Peyer's patch (tissue), 4 donors: ENCODE data around the gene MPP2. TPM values are rescaled to one million over a fixed set of nuclear protein-coding genes. Genes with fewer than 3 reads are reported as not detected.
A peak's percentile ranks its signal among the peaks of the same experiment; 100 is the strongest.

ENCODE experiments used
- DNase-seq, 3 donors: peaks; one replicate each; pipeline ENCODE4 v3.0.0-alpha.2; 2017 to 2019
- H3K27ac ChIP-seq, 4 donors: fragments of 200-600 bp; sonication (generic); one replicate each; pipeline ENCODE4 v1.5.1; 2016 to 2019
- H3K27me3 ChIP-seq, 2 donors: fragments of 200-600 bp; sonication (generic); one replicate each; pipeline ENCODE4 v1.5.1; 2019
- H3K36me3 ChIP-seq, 3 donors: fragments of 200-600 bp; sonication (generic); one replicate each; pipeline ENCODE4 v1.5.1; 2016 to 2019
- H3K4me1 ChIP-seq, 4 donors: fragments of 200-600 bp; sonication (generic); one replicate each; pipeline ENCODE4 v1.5.1; 2016 to 2019
- H3K4me3 ChIP-seq, 4 donors: fragments of 200-600 bp; sonication (generic); 1 replicate in 3 of 4; 2 replicates in 1 of 4; pipeline ENCODE4 v1.5.1; 2016 to 2019; ENCODE audit warnings: mild to moderate bottlenecking in 1 of 4
- H3K9me3 ChIP-seq, 4 donors: fragments of 200-600 bp; sonication (generic); one replicate each; pipeline ENCODE4 v1.5.1; 2016 to 2019; ENCODE audit warnings: mild to moderate bottlenecking in 1 of 4
- CTCF ChIP-seq, 6 experiments: fragments of 450-650 bp in 4 of 6; fragments of 200-600 bp in 2 of 6; sonication (generic) in 1 of 6; IDR thresholded peaks; one replicate each; pipeline ENCODE4 v1.5.1; 2017 to 2019; ENCODE audit warnings: antibody characterized with exemption in 6 of 6, mild to moderate bottlenecking in 3 of 6, moderate library complexity in 1 of 6
- POLR2A ChIP-seq, 2 donors: fragments of 450-650 bp; IDR thresholded peaks; one replicate each; pipeline ENCODE4 v1.5.1; 2017; ENCODE audit warnings: antibody characterized with exemption in 2 of 2, mild to moderate bottlenecking in 2 of 2, moderate library complexity in 2 of 2
- total RNA-seq, 4 donors: library from RNA; depleted of rRNA; stranded (reverse); fragments of >200 nt; gene quantifications; one replicate each; pipeline ENCODE4 v1.1.0, GENCODE V29; 2016

MPP2 gene
- total RNA-seq, 4 donors from 2014 or later = 0.53 to 1.3 (median 1.2) TPM; not detected in 1

GRCh38 chr17:43857957-43858600, 49.3 kb downstream of the MPP2 start:
- Histone ChIP-seq H3K27me3 (no peaks in the 10 kb centered on the region), H3K27ac (no peak overlapping the region), H3K36me3 (no peaks in the 10 kb centered on the region), H3K4me1 (no peaks in the 10 kb centered on the region), H3K9me3 (no peaks in the 10 kb centered on the region), H3K4me3 (no peak overlapping the region)
- peak in 2 of 3 donors; percentile 24 to 27 for DNase-seq
- TF ChIP-seq POLR2A (IDR thresholded peaks at IDR 0.05) (no peak), CTCF (IDR thresholded peaks at IDR 0.05) (no peak)

- Histone ChIP-seq H3K4me3 (no peak overlapping the region), H3K27ac (no peak overlapping the region), H3K36me3 (no peaks in the 10 kb centered on the region), H3K9me3 (no peaks in the 10 kb centered on the region), H3K27me3 (no peaks in the 10 kb centered on the region), H3K4me1 (no peaks in the 10 kb centered on the region)
- TF ChIP-seq CTCF (IDR thresholded peaks at IDR 0.05) = no peak
- TF ChIP-seq POLR2A (IDR thresholded peaks at IDR 0.05) = no peak
- DNase-seq = no peak
These were observed 50.2 kb downstream of the MPP2 start for GRCh38 chr17:43857141-43857540.

GRCh38 chr17:43856141-43856540, 51.2 kb downstream of the MPP2 start:
- no peak overlapping the region for H3K4me3 ChIP-seq
- no peaks in the 10 kb centered on the region for H3K36me3 ChIP-seq
- no peak for TF ChIP-seq POLR2A (IDR thresholded peaks at IDR 0.05)
- TF ChIP-seq CTCF (IDR thresholded peaks at IDR 0.05) = no peak
- no peaks in the 10 kb centered on the region for H3K27me3 ChIP-seq
- H3K27ac ChIP-seq = no peak overlapping the region
- no peaks in the 10 kb centered on the region for H3K9me3 ChIP-seq
- DNase-seq = no peak
- no peaks in the 10 kb centered on the region for H3K4me1 ChIP-seq

- Histone ChIP-seq H3K9me3 (no peaks in the 10 kb centered on the region), H3K4me1 (no peaks in the 10 kb centered on the region), H3K27me3 (no peaks in the 10 kb centered on the region), H3K36me3 (no peaks in the 10 kb centered on the region), H3K4me3 (no peak overlapping the region), H3K27ac (no peak overlapping the region)
- peak in 1 of 3 donors; percentile 32 for DNase-seq
- TF ChIP-seq CTCF (IDR thresholded peaks at IDR 0.05) (no peak), POLR2A (IDR thresholded peaks at IDR 0.05) (no peak)
These were observed 52.3 kb downstream of the MPP2 start for GRCh38 chr17:43855061-43855460.

GRCh38 chr17:43854498-43854897, 52.8 kb downstream of the MPP2 start:
- TF ChIP-seq CTCF (IDR thresholded peaks at IDR 0.05) (no peak), POLR2A (IDR thresholded peaks at IDR 0.05) (no peak)
- H3K9me3 ChIP-seq = no peaks in the 10 kb centered on the region
- no peaks in the 10 kb centered on the region for H3K4me1 ChIP-seq
- H3K36me3 ChIP-seq = no peaks in the 10 kb centered on the region
- no peak overlapping the region for H3K27ac ChIP-seq
- no peaks in the 10 kb centered on the region for H3K27me3 ChIP-seq
- no peak for DNase-seq
- no peak overlapping the region for H3K4me3 ChIP-seq

- Histone ChIP-seq H3K4me1 (no peaks in the 10 kb centered on the region), H3K4me3 (no peak overlapping the region), H3K9me3 (no peaks in the 10 kb centered on the region), H3K27me3 (no peaks in the 10 kb centered on the region), H3K27ac (no peak overlapping the region), H3K36me3 (no peaks in the 10 kb centered on the region)
- no peak for TF ChIP-seq CTCF (IDR thresholded peaks at IDR 0.05)
- TF ChIP-seq POLR2A (IDR thresholded peaks at IDR 0.05) = no peak
- no peak for DNase-seq
These were observed 53.8 kb downstream of the MPP2 start for GRCh38 chr17:43853546-43853945.
